ENCODE results near the gene CSNK1G1. TPM values are rescaled to one million over a fixed set of nuclear protein-coding genes. Genes with fewer than 3 reads are reported as not detected.

Gene CSNK1G1
- polyA plus RNA-seq, 1 donor from 2014 or later: 15.3 TPM

GRCh38 chr15:64187396-64188191, 168.4 kb downstream of the CSNK1G1 start:
- H3K27me3 Mint-ChIP-seq: no peaks in the 10 kb centered on the region
- no peaks in the 10 kb centered on the region for H3K9me3 Mint-ChIP-seq
- no peak overlapping the region for H3K27ac Mint-ChIP-seq
- peaks cover 0 to 2% (median 0%) of the 10 kb centered on the region in 3 donors for H3K4me1 Mint-ChIP-seq
- no peak overlapping the region for H3K4me3 Mint-ChIP-seq
- H3K36me3 Mint-ChIP-seq: peaks cover 2% of the 10 kb centered on the region

GRCh38 chr15:64185146-64185911, 170.6 kb downstream of the CSNK1G1 start:
- peak overlapping the region in 1 of 4 donors; percentile 17 for H3K4me3 Mint-ChIP-seq
- H3K27ac Mint-ChIP-seq: peak overlapping the region in 1 of 3 donors; percentile 55
- H3K4me1 Mint-ChIP-seq: peaks cover 8 to 11% (median 10%) of the 10 kb centered on the region in 3 donors
- H3K9me3 Mint-ChIP-seq: no peaks in the 10 kb centered on the region
- peaks cover 2% of the 10 kb centered on the region for H3K36me3 Mint-ChIP-seq
- H3K27me3 Mint-ChIP-seq: no peaks in the 10 kb centered on the region

- H3K27me3 Mint-ChIP-seq: no peaks in the 10 kb centered on the region
- H3K36me3 Mint-ChIP-seq: peaks cover 2% of the 10 kb centered on the region
- peak overlapping the region in 1 of 3 donors; percentile 57 for H3K27ac Mint-ChIP-seq
- H3K9me3 Mint-ChIP-seq: no peaks in the 10 kb centered on the region
- H3K4me1 Mint-ChIP-seq: peaks cover 12 to 17% (median 17%) of the 10 kb centered on the region in 3 donors
- no peak overlapping the region for H3K4me3 Mint-ChIP-seq
Observed at GRCh38 chr15:64182859-64183370, 173.1 kb downstream of the CSNK1G1 start.

GRCh38 chr15:64180235-64180824, 175.6 kb downstream of the CSNK1G1 start:
- Mint-ChIP-seq H3K4me3 (peak overlapping the region; percentile 27 to 81 (median 56)), H3K9me3 (no peaks in the 10 kb centered on the region), H3K27me3 (no peaks in the 10 kb centered on the region), H3K27ac (peak overlapping the region; percentile 57 to 92 (median 69)), H3K36me3 (no peaks in the 10 kb centered on the region), H3K4me1 (peaks cover 12 to 17% (median 17%) of the 10 kb centered on the region in 3 donors)

- Mint-ChIP-seq H3K27ac (peak overlapping the region in 1 of 3 donors; percentile 45), H3K4me3 (peak overlapping the region in 2 of 4 donors; percentile 56 to 73)
Observed at GRCh38 chr15:64166102-64166890, 189.7 kb downstream of the CSNK1G1 start.

GRCh38 chr15:64164436-64164835, 191.5 kb downstream of the CSNK1G1 start:
- Mint-ChIP-seq H3K4me1 (peaks cover 30 to 42% (median 36%) of the 10 kb centered on the region in 3 donors), H3K9me3 (no peaks in the 10 kb centered on the region), H3K27ac (peak overlapping the region; percentile 69 to 99 (median 95)), H3K36me3 (peaks cover 8% of the 10 kb centered on the region), H3K27me3 (no peaks in the 10 kb centered on the region), H3K4me3 (peak overlapping the region; percentile 75 to 97 (median 92))

More at GRCh38 chr15:64166102-64166890, 189.7 kb downstream of the CSNK1G1 start:
- Mint-ChIP-seq H3K36me3 (peaks cover 3% of the 10 kb centered on the region), H3K27me3 (no peaks in the 10 kb centered on the region), H3K9me3 (no peaks in the 10 kb centered on the region), H3K4me1 (peaks cover 29 to 32% (median 30%) of the 10 kb centered on the region in 3 donors)

GRCh38 chr15:64163659-64164362, 192.2 kb downstream of the CSNK1G1 start:
- no peaks in the 10 kb centered on the region for H3K27me3 Mint-ChIP-seq
- H3K27ac Mint-ChIP-seq: peak overlapping the region; percentile 69 to 99 (median 95)
- no peaks in the 10 kb centered on the region for H3K9me3 Mint-ChIP-seq
- peak overlapping the region; percentile 75 to 97 (median 92) for H3K4me3 Mint-ChIP-seq
- H3K4me1 Mint-ChIP-seq: peaks cover 32 to 44% (median 36%) of the 10 kb centered on the region in 3 donors
- peaks cover 8% of the 10 kb centered on the region for H3K36me3 Mint-ChIP-seq

- Mint-ChIP-seq H3K36me3 (peaks cover 8% of the 10 kb centered on the region), H3K4me3 (peak within 1 kb of the TSS; percentile 75 to 97 (median 92)), H3K27me3 (no peaks in the 10 kb centered on the region), H3K27ac (peak within 1 kb of the TSS; percentile 69 to 99 (median 95)), H3K4me1 (peaks cover 36 to 50% (median 43%) of the 10 kb centered on the region in 3 donors), H3K9me3 (no peaks in the 10 kb centered on the region)
Observed at GRCh38 chr15:64162869-64163658, 192.9 kb downstream of the CSNK1G1 start, which contains the start of gene PPIB. Gene PPIB (minus strand): TSS chr15:64163022. CDS start chr15:64162986, 36 bp downstream.

- H3K4me3 Mint-ChIP-seq: peak overlapping the region; percentile 75 to 97 (median 92)
- H3K36me3 Mint-ChIP-seq: peaks cover 11% of the 10 kb centered on the region
- no peaks in the 10 kb centered on the region for H3K27me3 Mint-ChIP-seq
- H3K4me1 Mint-ChIP-seq: peaks cover 36 to 54% (median 49%) of the 10 kb centered on the region in 3 donors
- H3K27ac Mint-ChIP-seq: peak overlapping the region; percentile 69 to 99 (median 88)
- H3K9me3 Mint-ChIP-seq: no peaks in the 10 kb centered on the region
Observed at GRCh38 chr15:64162478-64162868, 193.5 kb downstream of the CSNK1G1 start.

GRCh38 chr15:64161688-64162477, 194.1 kb downstream of the CSNK1G1 start:
- H3K27ac Mint-ChIP-seq: peak overlapping the region; percentile 69 to 99 (median 88)
- H3K4me3 Mint-ChIP-seq: peak overlapping the region; percentile 75 to 97 (median 92)
- peaks cover 35 to 60% (median 49%) of the 10 kb centered on the region in 3 donors for H3K4me1 Mint-ChIP-seq
- H3K9me3 Mint-ChIP-seq: no peaks in the 10 kb centered on the region
- H3K27me3 Mint-ChIP-seq: no peaks in the 10 kb centered on the region
- peaks cover 11% of the 10 kb centered on the region for H3K36me3 Mint-ChIP-seq

- Mint-ChIP-seq H3K4me1 (peaks cover 22 to 48% (median 37%) of the 10 kb centered on the region in 3 donors), H3K27me3 (no peaks in the 10 kb centered on the region), H3K36me3 (peaks cover 13% of the 10 kb centered on the region), H3K4me3 (peak overlapping the region; percentile 13 to 80 (median 45)), H3K27ac (peak overlapping the region; percentile 3 to 90 (median 75)), H3K9me3 (no peaks in the 10 kb centered on the region)
Observed at GRCh38 chr15:64158363-64159134, 197.4 kb downstream of the CSNK1G1 start.

Measured in IgD-negative memory B cell (primary cell).